T-helper 1 cell (primary cell): ENCODE measurements around the gene SIN3B.
"Not testable (repeated sequence)": the region's sequence is repeated elsewhere in the genome, so short reads cannot be mapped to it uniquely, and the experiment has no call there.

Experiments
- DNase-seq, 5 donors: peaks; one replicate each; pipeline ENCODE4 v3.0.0-alpha.2; 2012 to 2020

Gene SIN3B

DNA sequence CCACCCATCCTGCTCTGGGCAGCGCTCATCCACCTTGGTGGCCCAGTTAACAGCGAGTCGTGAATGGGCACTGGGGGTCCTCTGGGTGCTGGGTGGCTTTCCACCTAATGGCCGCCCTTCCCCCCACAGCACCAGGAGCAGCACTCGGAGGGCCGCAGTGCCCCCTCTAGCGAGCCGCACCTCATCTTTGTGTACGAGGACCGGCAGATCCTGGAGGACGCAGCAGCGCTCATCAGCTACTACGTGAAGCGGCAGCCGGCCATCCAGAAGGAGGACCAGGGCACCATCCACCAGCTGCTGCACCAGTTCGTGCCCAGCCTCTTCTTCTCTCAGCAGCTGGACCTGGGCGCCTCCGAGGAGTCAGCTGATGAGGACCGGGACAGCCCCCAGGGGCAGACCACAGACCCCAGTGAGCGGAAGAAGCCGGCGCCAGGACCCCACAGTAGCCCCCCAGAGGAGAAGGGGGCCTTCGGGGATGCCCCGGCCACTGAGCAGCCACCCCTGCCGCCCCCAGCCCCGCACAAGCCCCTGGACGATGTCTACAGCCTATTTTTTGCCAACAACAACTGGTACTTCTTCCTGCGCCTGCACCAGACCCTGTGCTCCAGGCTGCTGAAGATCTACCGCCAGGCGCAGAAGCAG lies 40.3 kb downstream of the SIN3B start:
- no peak for DNase-seq

- DNase-seq, result no peak
These were observed 42.7 kb downstream of the SIN3B start for GRCh38 chr19:16871871-16872270.

DNA sequence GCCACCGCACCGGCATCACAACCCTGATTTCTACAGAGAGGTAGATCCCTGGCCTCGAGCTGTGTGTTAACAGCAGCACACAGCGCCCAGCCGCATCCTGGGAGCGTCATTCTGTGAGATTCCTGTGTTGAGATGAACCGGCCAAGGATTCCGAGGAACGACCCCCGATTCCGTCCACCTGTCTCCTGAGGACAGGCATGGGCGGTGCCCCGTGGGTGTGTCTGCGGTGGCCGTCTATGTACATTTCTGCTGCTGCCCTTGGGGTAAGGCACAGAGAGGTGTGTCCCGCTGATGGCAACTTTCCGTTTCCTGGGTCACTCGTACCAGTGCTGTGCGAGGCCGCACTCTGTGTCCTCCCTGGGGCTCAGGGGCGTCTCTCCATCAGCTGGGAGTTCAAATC lies 43.5 kb downstream of the SIN3B start:
- no peak for DNase-seq

DNA sequence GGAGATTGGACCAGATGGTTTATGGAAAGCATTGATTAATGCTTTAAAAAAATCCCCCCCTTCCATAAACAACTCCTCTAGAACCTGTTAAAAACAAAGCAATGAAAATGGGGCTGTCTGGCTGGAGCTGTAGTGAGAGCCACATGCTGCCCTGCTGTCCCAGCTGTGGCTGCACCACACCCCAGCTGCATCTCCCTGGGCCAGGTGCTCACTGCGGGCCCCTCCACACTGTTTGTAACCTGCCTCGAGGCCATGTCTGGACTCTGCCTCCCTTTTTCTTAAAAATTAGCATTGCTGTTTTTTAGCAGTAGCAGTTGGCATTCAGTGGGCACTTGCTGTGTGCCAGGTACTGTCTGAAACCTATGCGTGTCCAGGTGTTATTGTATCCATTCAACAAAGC lies 44.4 kb downstream of the SIN3B start:
- DNase-seq, result no peak

- no peak for DNase-seq
These were observed 45.2 kb downstream of the SIN3B start for GRCh38 chr19:16874250-16874977.

DNA sequence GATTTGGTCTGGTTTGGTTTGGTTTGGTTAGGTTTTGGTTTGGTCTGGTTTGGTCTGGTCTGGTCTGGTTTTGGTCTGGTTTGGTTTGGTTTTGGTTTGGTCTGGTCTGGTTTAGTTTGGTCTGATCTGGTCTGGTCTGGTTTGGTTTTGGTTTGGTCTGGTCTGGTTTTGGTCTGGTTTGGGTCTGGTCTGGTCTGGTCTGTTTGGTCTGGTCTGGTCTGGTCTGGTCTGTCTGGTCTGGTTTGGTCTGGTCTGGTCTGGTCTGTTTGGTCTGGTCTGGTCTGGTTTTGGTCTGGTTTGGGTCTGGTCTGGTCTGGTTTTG lies 45.7 kb downstream of the SIN3B start:
- not testable (repeated sequence) for DNase-seq

DNA sequence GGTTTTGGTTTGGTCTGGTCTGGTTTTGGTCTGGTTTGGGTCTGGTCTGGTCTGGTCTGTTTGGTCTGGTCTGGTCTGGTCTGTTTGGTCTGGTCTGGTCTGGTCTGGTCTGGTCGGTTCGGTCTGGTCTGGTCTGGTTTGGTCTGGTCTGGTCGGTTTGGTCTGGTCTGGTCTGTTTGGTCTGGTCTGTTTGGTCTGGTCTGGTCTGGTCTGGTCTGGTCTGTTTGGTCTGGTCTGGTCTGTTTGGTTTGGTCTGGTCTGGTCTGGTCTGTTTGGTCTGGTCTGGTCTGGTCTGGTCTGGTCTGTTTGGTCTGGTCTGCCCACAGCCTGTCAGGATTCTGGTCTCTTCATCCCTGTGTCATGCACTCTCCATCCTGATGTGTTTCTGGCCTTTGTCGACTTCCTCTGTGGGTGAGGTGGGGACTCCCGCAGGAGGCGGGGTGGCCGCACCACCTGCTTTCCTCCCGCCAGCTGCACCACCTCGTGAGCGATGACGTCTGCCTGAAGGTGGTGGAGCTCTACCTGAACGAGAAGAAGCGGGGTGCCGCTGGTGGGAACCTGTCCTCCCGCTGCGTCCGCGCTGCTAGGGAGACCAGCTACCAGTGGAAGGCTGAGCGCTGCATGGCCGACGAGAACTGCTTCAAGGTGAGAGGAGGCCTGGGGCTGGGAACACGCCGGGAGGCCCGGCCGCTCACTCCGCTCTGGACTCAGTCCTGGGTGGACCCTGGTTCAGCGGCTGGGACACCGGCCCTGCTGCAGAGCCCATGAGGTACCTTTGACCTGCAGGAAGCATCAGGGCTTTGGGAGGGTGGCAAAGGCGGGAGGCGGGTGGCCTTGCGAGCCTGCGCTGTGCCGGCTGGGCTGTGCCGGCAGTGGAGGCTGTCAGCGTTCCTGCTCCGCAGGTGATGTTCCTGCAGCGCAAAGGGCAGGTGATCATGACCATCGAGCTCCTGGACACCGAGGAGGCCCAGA lies 46.7 kb downstream of the SIN3B start:
- DNase-seq, result no peak

- no peak for DNase-seq
These were observed 47.7 kb downstream of the SIN3B start for GRCh38 chr19:16876904-16877361.

- DNase-seq, result no peak
These were observed 48.4 kb downstream of the SIN3B start for GRCh38 chr19:16877581-16877980.

DNA sequence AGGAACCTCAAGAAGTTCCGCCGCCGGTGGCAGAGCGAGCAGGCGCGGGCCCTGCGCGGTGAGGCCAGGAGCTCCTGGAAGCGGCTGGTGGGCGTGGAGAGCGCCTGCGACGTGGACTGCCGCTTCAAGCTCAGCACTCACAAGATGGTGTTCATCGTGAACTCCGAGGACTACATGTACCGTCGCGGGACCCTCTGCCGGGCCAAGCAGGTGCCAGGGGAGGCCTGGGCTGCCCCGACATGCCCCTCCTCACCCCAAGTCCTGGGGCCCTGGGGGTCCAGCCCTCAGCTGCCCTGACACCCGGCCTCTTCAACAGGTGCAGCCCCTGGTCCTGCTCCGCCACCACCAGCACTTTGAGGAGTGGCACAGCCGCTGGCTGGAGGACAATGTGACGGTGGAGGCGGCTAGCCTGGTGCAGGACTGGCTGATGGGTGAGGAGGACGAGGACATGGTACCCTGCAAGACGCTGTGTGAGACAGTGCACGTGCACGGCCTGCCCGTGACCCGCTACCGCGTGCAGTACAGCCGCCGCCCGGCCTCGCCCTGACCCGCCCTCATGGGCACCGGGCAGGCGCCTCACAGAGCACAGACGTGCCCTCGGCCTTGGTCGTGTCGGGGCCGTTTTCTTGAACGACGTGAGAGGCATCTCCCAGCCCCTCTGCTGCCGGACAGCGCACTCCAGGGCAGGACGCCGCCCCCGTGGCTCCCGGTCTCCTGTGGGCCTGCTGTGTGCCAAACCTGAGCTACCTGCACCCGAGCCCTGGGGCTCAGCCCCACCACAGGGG lies 49.2 kb downstream of the SIN3B start:
- DNase-seq, result no peak

DNA sequence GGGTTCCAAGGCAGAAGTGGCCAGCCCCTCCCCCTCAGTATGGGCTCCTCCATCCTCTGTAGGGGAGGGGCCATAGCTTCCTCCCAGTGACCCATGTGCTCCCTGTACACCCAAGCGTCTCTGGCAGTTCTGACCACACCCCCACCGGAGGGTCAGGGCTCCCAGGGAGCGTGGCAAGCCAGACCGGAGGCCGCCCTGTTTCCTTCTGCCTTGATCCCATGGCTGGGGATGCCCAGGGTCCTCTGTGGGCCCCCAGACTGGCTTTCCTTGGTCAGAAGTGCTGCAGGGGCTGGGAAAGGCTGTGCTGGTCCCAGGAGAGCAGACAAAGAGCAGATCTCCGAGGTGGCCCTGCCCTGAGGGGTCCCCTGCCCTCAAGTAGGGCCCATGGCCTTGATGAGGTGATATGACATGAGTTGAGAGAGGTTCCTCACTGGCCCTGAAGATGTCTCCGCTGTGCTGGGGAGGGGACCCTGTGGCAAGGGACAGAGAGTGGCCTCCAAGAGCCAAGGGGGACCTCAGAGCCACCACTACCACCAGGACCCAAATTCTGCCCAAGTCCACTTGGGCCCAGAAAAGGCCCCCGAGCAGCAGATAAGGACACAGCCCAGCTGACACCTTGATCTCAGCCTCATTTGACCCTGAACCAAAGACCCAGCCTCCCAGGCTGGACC lies 51.8 kb downstream of the SIN3B start:
- DNase-seq, result no peak

- no peak for DNase-seq
These were observed 52.9 kb downstream of the SIN3B start for GRCh38 chr19:16882146-16882545.

GRCh38 chr19:16883522-16883921 lies 54.3 kb downstream of the SIN3B start:
- DNase-seq, result no peak

DNA sequence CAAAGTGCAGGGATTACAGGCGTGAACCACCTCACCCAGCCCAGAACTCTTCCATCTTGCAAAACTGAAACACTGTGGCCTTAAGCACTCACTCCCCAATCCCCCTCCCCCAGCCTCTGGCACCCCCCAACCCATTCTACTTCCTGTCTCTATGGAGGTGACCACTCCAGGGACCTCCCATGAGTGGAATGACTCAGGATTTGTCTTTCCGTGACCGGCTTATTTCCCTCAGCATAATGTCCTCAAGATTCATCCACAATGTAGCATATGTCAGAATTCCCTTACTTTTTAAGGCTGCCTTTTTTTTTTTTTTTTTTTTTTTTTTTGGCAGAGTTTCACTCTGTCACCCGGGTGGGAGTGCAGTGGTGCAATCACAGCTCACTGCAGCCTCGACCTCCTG lies 56.0 kb downstream of the SIN3B start:
- DNase-seq, result no peak

GRCh38 chr19:16886305-16886880 lies 57.2 kb downstream of the SIN3B start:
- DNase-seq, result no peak

GRCh38 chr19:16887353-16888265 lies 58.4 kb downstream of the SIN3B start:
- no peak for DNase-seq

DNA sequence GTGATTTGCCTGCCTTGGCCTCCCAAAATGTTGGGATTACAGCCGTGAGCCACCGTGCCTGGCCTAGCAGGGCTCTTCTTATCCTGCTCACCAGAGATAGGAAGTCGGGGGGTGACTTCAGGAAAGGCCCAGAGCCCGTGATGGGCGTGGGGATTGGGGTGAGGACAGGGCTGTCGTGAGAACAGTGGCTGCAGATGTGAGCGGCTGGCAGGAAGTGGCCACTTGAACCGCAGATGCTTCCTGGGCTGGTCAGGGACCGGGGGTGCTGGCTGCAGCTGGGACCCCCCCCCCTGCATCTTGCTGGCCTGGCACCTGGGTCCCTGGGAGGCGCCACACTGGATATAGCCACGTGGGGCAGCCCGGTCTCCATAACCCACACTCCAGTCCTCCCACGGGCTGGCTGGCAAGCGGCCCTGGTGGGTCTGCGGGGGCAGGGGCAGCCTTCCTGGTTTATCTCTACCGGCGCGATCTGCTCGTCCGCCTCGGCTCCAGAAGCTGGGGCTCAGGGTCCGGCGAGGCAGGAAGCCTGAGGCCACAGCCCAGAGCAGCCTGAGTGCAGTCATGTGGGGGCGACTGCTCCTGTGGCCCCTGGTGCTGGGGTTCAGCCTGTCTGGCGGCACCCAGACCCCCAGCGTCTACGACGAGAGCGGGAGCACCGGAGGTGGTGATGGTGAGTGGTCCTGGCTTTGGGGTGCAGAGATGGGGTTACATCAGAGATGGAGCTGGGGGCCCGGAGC lies 59.6 kb downstream of the SIN3B start, which contains the start of gene F2RL3:
Gene F2RL3, plus strand, starts transcription at position 371 of the 737 bp plus-strand sequence. Its CDS starts 191 bp downstream, at position 562.
- peak in 1 of 5 donors; percentile 32 for DNase-seq

DNA sequence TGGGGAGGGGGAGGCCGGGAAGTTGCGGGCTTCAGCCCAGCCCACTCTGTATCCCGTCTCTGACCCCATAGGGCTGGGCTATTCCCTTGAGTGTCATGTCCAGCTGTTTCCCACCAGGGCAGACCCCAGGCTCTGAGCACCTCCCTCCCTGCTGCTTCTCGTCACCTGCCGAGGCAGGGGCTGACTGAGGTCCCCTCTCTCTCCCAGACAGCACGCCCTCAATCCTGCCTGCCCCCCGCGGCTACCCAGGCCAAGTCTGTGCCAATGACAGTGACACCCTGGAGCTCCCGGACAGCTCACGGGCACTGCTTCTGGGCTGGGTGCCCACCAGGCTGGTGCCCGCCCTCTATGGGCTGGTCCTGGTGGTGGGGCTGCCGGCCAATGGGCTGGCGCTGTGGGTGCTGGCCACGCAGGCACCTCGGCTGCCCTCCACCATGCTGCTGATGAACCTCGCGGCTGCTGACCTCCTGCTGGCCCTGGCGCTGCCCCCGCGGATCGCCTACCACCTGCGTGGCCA lies 60.2 kb downstream of the SIN3B start:
- no peak for DNase-seq

GRCh38 chr19:16889883-16890460 lies 60.8 kb downstream of the SIN3B start:
- DNase-seq, result no peak
